ENCODE data around the gene TMEM100.
"Not testable (repeated sequence)": the region's sequence is repeated elsewhere in the genome, so short reads cannot be mapped to it uniquely, and the experiment has no call there.

The TMEM100 gene

GRCh38 chr17:55683550-55684315, 38.9 kb downstream of the TMEM100 start:
- DNase-seq, result no peak

- no peak for DNase-seq
Observed at GRCh38 chr17:55681342-55681700, 41.3 kb downstream of the TMEM100 start.

- no peak for DNase-seq
Observed at GRCh38 chr17:55680686-55681341, 41.9 kb downstream of the TMEM100 start.

- DNase-seq, result no peak
Observed at GRCh38 chr17:55677446-55677845, 45.2 kb downstream of the TMEM100 start.

- no peak for DNase-seq
Observed at GRCh38 chr17:55676274-55676673, 46.4 kb downstream of the TMEM100 start.

- DNase-seq, result peak; percentile 89
Observed at GRCh38 chr17:55673743-55674506, 48.7 kb downstream of the TMEM100 start.

- peak; percentile 90 for DNase-seq
Observed at GRCh38 chr17:55672585-55673501, 49.8 kb downstream of the TMEM100 start.

- DNase-seq, result not testable (repeated sequence)
Observed at GRCh38 chr17:55672010-55672409, 50.7 kb downstream of the TMEM100 start.
